HG03342 (cell line): ENCODE measurements around the gene RGS17.
"Not testable (repeated sequence)": the region's sequence is repeated elsewhere in the genome, so short reads cannot be mapped to it uniquely, and the experiment has no call there.

Experiments used
- ATAC-seq: cut with Tn5 transposase; IDR thresholded peaks from one replicate; pipeline ENCODE4 v1.9.1; 2021; ENCODE audit warnings: mild to moderate bottlenecking, moderate library complexity; ENCODE audit not compliant: unreplicated experiment

RGS17 gene, protein sequence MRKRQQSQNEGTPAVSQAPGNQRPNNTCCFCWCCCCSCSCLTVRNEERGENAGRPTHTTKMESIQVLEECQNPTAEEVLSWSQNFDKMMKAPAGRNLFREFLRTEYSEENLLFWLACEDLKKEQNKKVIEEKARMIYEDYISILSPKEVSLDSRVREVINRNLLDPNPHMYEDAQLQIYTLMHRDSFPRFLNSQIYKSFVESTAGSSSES

DNA sequence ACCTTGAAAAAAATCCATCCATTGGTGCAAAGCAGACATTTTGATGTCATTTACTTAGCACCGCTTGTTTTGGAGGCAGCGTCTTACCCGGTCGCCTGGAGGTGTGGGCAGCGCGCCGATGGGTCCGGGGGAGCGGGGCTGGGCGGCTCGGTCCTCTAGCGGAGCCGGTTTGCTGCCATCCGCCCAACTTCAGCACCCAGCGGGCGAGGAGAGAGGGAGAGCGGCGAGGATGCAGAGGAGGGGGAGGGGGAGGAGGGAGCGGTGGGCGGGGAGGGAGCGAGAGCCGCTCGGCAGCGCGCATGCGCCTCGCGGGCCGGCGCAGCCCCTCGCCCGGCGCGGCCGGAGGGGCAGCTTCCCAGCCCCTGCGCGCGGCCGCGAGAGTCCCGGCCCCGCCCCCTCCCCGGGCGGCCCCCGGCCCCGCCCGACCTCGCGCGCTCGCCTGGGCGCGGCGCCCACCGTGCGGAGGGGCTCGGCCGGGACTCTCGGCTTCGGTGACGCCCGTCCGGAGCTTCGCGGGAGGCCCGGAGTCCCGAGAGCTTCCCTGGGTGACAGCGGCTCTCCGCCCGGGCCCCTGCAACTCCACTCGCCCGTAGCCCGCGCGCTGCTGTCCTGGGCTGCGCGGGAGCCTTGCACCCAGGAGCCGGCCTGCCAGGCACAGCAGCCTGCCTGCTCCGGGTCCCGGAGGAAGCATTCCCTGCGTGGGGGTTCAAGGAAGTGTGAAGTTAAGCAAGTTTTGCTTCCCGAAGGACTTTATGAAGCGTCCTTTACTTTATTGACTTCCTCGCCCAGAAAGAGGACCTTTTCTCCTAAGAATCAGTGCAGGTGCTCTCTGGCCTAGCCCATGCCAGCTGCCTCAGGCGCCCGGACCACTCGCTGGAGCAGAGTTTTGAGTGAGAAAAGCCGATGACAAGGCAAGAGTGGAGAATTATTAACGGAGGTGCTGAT is at the start of gene RGS17:
TSS of gene RGS17 (minus strand) at position 246 of the 945 bp plus-strand sequence. CDS start 87,264 bp downstream, outside the sequence.
- ATAC-seq = peak; percentile 52

- no peak for ATAC-seq
Measured at GRCh38 chr6:153172815-153173214, 41.7 kb upstream of the RGS17 start.

DNA sequence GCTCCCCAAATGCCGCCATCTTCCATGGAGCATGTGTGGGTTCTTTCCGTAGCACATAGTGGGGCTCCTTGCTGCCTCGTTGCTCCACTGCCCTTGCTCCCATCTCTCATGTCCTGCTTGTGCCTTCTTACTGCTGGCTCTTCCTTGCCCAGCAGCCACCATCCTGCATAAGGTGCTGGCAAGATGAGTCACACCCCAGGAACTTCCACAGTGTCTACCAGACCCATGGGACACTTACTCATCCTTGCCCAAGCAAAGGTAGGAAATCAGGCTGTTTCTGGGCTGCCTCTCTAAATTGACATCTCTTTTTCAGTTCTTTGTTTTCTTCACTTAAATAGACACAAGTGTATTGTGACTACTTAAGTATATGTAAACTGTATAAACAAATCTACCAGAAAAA is 39.4 kb upstream of the RGS17 start:
- ATAC-seq = no peak

- no peak for ATAC-seq
Measured at GRCh38 chr6:153167907-153168306, 36.8 kb upstream of the RGS17 start.

DNA sequence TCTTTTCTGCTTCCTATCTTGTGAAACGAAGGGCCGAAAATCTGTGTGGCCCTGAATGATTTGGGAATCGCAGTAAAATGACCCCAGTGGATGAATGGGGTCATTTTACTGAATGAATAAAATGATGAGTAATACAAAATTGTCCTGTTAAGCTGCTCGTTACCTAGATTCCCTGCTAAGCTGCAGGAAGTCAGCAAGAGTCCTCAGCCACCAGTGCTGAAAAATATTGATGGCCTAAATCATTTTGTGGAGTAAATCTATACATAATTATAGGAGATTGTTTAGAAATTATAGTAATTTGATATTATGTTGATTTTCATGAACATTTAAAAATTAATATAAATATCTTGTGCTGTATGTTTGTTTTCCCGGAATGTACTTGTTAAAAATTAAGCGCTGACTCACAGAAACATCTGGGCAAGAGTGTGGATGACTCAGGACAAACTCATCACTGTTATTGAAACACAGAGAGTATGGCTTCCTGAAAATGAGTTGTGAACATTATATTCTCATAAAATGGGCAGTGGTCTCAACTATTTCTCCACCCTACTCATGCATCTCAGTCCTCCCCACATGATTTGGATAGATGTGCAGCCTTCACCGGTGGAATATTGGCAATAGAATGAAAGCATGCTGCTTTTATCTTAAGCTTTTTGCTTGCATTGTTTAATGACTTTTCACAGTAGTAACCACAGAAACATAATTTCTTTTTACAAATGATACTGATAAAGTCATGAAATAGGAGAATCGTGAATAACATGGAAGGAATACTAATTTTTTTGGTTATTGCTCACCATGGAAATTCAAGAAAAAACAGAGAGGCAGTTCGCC is 36.2 kb upstream of the RGS17 start:
- ATAC-seq = no peak

GRCh38 chr6:153162646-153163045 is 31.6 kb upstream of the RGS17 start:
- no peak for ATAC-seq

GRCh38 chr6:153162172-153162571 is 31.1 kb upstream of the RGS17 start:
- no peak for ATAC-seq

DNA sequence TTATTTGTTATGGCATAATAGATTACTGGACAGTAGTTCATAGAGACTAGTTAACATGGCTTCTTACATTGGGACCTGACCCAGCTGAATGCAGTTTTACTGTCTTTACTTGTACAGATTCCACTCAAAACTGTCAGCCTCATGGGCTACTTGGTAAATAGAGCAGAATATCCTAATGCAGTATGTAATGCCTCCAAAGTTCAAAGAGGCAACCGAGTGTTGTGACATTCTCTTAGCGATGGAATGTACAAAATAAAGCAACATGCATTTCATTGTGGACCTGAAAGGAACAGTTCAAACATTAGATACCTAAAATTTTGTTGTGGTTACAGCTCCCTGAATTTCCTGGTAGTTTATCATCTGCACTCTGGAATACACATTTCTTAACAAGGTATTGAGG is 29.1 kb upstream of the RGS17 start:
- no peak for ATAC-seq

- no peak for ATAC-seq
Measured at GRCh38 chr6:153150752-153151440, 19.8 kb upstream of the RGS17 start.

GRCh38 chr6:153150371-153150751 is 19.3 kb upstream of the RGS17 start:
- ATAC-seq = no peak

GRCh38 chr6:153149891-153150290 is 18.8 kb upstream of the RGS17 start:
- ATAC-seq = no peak

DNA sequence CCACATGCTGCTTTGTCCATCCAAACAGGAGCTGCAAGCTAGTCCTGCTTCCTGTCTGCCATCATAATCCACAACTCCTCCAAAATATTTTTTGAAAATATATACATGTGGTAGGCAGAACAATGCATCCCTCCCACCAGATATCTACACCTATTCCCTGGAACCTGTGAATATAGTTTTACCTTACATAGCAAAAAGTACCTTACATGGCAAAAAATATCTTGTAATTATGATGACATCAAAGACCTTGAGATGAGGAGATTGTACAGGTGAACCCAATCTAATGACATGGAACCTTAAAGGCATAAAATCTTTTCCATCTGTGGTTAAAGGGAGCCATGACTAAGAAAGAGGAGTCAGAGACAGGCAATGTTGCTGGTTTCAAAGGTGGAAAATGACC is 15.3 kb upstream of the RGS17 start:
- no peak for ATAC-seq

GRCh38 chr6:153145591-153145990 is 14.5 kb upstream of the RGS17 start:
- ATAC-seq = no peak

DNA sequence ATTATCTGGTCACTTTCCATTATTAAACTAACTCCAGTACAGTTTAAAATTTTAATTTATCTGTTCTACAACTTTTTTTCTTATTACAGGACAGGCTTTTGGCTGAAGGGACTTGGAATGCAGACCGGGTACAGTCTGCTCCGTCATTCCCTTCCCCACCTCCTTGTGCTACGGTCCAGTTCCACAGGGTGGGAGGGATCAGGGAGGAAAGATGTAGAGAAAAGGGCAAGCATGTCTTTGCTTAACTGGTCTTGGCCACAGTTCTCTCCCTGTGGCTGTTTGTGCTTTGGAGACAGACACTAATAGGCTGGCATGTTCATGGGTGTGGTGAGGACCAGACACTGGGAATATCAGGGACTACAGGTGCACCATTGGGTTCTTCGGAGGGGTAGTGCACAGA is 12.1 kb upstream of the RGS17 start:
- no peak for ATAC-seq

GRCh38 chr6:153140299-153140698 is 9.2 kb upstream of the RGS17 start:
- ATAC-seq = no peak

DNA sequence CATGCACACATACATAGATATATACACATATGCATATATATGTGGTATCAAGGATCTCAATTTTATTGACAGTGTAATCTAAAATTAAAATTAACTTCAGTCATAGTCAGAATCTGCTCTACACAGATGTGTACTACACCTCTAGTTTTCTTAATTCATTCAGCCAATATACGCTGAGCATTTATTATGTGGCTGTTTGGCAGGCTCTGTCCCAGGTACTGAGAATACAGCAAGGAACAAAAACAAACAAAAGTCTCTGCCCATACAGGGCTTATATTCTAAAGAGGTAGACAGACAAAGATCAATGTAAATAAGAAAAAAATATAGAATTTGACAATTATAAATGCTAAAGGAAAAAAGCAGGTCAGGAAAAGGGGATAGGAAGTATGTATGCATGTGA is 7.8 kb upstream of the RGS17 start:
- no peak for ATAC-seq

DNA sequence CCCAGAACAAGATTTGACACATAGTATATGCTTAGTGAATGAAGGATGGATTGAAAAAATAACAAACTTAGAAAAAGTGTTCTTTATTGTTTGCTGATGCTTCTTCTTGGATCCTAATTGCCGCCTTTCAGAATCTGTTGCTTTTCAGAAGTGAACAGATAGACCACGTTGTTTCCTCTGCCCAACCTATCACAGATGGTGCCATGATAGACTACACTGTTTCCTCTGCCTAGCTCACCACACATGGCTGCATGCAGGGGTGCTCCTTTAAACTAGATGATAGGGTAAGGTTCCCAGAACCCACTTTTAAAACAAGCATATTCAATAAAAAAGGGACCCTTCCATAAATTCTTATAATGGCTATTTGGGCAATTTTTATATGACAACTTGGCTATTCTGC is 4.6 kb upstream of the RGS17 start:
- no peak for ATAC-seq

- ATAC-seq = not testable (repeated sequence)
Measured at GRCh38 chr6:153133667-153134066, 2.6 kb upstream of the RGS17 start.

DNA sequence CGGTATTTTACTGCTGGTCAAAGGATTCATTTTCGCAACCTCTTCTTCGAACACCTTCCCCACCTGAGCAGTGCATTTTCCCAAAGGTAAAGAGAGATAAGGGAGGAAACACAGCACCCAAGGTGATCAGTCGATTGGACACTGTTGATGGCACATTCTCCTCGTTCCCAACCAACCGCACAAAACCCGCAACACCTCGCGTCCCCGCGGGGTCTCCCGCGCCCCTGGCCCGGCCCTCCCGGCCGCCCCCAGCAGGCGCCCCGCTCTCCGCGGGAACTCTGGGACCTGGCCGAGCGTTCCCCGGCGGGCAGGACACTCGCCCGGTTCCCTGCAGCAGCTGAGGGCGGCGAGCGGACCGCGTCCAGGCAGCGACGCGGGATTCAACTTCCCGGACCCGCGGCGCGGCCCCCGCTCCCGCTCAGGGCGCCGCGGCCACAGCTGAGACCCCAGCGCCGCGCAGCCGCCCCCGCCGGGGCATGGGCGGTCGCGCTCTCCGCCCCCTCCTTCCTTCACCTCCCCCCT is 506 bp downstream of the RGS17 start:
- peak; percentile 18 for ATAC-seq

GRCh38 chr6:153129873-153130514 is 1.1 kb downstream of the RGS17 start:
- no peak for ATAC-seq
